ENCODE measurements around the gene ZNF335.
"Not testable (repeated sequence)": the region's sequence is repeated elsewhere in the genome, so short reads cannot be mapped to it uniquely, and the experiment has no call there.

Gene ZNF335

DNA sequence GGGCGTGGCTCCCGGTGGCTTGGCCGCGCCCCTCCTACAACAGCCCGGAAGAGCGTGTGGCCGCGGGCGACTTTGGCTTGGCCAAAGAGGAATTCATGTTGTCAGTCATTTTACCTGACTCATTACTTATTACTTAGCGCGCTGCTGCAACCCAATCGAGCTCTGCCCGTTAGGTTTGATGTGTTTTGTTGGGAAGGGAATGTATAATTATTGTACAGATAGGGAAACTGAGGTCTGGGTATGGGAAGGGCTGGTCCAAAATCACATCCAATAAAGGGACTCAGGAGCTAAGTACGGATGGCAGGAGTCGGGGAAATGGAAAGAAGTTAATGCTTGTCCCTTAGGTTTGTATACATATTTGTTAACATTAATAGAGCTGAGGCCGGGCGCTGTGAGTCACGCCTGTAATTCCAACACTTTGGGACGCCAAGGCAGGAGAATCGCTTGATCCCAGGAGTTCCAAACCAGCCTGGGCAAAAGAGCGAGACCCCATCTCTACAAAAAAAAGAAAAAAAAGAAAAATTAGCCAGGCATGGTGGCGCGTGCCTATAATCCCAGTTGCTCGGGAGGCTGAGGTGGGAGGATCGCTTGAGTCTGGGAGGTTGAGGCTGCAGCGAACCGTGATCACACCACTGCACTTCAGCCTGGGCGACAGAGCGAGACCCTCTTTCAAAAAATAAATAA, 639 bp upstream of the ZNF335 start:
- DNase-seq (ENCODE audit: low read depth in 2 of 2): no peak

DNA sequence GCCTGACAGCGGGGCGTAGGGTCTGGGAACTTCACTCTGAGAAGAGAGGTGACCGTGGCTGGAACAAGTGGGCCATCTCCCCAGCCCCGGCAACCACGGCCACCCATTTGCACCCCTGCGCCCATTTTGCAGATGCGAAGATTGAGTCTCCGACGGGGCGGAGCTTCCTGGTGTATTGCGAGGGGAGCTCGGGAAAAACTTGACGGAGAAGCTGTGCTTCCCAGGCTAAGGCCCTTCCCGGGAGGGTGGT, 653 bp downstream of the ZNF335 start:
- no peak for DNase-seq (ENCODE audit: low read depth in 2 of 2)

DNA sequence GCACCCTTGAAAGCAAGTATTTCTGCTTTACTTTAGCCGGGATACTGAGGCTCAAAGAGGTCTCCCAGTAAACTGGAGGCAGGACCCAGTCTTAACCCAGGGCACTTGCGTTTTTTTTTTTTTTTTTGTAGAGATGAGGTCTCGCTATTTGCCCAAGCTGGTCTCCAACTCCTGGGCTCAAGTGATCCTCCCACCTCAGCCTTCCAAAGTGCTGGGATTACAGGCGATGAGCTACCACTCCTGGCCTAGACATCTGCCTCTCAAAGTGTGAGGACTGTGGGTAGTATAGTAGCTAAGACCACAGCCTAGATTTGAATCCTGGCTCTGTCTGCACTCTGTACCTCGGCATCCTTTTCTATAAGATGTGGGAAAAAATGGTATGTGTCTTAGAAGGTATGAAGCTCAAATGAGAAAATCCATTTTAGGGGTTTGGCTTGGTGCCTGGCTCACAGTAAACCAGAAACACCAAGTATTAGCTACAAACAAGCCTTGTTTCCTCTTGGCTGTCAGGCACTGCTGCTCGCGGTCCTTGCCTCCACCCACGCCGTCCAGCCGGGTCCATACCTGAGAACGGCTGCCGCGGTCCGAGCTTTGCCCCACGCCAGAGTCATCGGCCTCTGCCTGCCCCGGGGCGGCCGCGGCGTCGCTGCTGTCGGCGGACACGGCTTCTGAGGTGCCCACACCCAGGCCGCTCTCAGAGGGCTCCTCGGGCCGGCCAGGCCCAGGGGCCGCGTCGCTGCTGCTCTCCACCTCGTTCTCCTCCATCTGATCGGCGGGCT, 1.2 kb downstream of the ZNF335 start:
- DNase-seq (ENCODE audit: low read depth in 2 of 2): no peak

DNA sequence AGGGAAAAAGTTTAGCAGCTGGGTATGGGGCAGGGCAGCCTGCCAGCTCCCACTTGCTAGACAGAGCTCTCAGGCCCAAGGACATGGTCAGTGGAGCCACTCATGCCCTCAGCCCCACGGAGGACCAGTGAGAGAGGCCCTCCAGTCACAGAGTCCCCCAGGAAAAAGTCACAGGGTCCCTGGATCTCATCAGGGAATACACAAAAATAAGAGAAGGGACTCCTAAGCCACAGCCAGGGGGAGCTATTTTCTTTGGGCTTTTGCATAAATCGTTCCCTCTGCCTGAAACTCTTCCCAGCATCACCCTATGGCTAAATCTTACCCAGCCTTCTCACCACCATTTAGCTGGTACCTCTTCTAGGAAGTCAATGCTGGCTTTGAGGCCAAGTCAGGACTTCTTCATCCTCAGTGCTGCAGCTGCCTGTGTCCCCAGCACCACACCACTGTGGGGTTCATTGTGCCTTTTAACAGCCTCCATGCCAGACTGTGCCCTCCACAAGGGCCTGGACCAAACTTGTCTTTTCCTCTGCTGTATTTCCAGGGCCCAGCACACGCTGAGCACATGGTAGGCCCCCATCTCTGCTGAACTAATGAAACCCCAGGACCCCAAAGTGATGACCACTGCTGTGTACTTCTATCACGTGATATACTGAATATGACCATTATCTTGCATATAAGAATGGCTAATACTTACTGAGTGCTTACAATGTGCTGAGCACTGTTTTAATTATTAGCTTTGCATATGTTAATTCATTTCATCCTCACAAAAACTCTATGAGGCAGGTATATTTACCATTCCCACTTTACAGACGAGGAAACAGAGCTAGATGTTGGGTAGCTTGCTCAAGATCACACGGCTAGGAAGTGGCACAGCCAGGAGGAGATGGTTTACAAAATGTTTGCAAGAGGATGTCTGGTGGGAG, 2.0 kb downstream of the ZNF335 start:
- no peak for DNase-seq (ENCODE audit: low read depth in 2 of 2)

DNA sequence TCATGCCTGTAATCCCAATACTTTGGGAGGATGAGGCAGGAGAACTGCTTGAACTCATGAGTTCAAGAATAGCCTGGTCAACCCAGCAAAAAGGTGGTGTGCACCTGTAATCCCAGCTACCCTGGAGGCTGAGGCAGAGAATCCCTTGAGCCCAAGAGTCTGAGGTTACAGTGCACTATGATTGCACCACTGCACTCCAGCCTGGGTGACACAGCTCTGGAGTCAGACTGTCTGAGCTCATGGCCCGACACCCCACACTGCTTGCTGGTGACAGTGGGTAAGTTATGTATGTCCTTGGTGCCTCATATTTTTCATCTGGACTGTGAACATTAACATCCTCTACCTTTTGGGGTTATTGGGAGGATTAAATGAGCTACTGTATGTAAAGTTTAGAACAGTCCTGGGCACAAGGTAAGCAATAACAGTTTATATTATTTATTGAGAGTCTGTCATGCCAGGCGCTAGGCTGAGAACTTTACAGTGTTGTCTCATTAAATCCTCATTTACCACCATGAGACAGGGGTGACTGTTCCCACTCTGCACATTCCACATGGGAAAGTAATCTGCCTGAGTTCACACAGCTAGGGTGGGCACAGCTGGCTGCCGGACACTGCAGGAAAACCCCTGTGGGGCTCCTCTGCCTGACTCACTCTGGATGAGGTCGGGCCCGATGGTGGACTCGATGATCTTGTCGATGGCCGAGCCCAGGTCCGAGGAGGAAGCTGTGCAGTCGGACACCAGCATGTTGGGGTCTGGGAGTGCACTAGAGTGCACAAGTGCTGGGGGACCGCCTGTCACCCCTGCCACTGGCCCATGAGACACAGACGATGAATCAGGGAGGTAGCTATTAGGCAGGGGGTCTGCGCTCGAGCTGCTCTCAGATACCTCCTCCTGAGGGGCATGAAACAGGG, 2.9 kb downstream of the ZNF335 start:
- DNase-seq (ENCODE audit: low read depth in 2 of 2): no peak

DNA sequence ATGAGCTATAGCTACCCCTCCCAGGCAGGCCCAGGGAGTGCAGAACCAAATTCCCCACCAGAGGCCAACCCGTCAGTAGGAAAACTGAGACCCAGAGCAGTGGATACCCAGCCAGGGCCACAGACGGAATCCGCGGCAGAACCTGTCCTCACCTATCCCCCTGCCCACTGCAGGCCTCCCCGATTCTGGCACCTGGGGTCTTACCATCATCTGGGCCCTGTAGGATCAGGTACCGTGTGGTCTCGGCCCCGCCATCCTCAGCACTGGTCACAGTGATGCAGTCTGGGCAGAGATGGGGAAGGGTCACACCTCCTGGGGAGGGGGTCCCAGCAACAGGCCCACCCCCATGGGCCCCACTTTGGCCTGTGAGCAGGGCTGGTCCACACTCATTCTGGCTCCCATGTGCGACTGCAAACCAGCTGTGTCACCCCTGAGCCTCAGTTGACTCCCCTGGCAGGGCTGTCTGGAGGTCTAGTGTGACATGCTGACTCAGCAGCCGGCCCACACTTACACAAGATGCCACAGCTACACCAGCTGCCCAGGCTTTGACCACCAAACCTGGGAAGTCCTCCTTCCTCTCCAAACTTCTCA, 3.8 kb downstream of the ZNF335 start:
- DNase-seq (ENCODE audit: low read depth in 2 of 2): no peak

DNA sequence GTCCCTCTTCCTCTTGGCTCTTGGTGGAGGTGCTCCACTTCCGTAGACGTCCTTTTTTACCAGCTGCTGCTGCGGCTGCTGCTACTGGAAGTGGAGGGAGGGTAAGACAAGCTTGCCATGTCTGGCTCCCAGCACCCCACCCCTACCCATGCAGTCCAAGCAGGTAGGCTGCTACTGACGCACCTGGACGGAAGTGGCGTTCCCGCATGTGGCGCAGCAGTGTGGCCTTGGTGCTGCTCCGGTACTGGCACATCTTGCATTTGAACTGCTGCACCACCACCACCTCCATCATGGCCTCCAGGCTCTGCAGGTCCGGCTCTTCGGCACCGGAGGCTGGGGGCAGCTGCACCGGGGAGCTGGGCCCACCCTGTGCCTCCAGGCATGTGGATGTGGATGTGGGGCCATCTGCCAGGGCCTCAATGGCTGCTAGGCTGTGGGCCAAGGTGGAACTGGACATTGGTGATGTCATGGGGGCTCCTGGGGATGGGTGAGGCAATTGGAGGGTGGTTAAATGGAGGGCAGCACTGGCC, 4.4 kb downstream of the ZNF335 start:
- no peak for DNase-seq (ENCODE audit: low read depth in 2 of 2)

DNA sequence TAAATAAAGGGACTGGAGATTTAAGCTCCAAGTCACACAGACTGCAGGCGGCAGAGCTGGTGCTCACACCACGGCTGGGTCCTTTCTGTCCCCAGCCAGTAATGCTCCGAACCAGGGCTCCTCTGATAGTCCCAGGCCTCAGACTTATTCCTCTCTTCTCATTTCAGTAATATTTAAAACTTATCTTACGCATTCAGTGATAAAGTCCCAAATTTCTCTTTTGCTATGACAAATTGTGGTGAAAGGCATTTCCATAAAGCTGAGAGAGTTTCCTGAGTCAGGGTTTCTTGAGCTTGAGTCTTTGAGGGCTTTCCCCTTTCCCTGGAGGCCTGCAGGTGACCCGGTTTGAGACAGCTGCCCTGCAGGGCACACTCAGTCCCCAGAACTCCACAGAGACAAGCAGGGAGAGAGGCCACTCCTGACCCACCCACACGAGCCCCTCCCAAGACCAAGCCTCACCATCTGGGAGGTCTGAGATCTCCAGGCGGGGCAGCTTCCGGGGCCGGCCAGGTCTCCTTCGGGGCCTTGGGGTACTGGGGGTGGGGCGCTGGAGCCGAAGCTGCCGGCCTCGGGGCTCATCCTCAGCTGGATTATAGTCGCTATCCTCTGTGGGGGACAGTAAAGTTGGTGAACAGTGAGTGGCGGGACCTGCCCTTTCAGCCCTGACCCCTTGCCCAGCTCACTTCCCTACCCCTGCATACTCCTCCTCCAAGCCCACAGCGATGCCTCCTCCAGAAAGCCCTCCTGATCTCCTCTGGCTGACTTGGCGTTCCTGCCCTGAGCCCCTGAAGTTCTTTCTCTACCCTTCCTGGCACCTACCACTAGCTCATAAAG, 6.6 kb downstream of the ZNF335 start:
- DNase-seq (ENCODE audit: low read depth in 2 of 2): no peak

DNA sequence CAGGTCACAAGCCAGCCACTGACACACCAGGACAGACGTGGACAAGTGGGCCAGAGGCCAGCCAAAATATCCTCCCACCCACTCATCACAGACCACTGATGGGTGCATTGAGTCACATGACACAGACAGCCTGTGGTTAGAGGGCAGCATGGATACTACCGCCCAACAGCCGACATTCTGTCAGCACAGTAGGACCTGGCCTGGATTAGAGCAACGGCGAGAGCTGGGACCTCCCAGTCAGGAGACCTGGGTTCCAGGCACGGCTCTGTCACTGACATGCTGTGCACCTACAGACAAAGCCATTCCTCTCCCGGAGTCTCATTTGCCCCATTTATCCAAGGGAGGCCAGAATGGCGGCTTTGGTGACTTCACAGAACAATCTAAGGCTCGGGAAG, 8.0 kb downstream of the ZNF335 start:
- DNase-seq (ENCODE audit: low read depth in 2 of 2): no peak

DNA sequence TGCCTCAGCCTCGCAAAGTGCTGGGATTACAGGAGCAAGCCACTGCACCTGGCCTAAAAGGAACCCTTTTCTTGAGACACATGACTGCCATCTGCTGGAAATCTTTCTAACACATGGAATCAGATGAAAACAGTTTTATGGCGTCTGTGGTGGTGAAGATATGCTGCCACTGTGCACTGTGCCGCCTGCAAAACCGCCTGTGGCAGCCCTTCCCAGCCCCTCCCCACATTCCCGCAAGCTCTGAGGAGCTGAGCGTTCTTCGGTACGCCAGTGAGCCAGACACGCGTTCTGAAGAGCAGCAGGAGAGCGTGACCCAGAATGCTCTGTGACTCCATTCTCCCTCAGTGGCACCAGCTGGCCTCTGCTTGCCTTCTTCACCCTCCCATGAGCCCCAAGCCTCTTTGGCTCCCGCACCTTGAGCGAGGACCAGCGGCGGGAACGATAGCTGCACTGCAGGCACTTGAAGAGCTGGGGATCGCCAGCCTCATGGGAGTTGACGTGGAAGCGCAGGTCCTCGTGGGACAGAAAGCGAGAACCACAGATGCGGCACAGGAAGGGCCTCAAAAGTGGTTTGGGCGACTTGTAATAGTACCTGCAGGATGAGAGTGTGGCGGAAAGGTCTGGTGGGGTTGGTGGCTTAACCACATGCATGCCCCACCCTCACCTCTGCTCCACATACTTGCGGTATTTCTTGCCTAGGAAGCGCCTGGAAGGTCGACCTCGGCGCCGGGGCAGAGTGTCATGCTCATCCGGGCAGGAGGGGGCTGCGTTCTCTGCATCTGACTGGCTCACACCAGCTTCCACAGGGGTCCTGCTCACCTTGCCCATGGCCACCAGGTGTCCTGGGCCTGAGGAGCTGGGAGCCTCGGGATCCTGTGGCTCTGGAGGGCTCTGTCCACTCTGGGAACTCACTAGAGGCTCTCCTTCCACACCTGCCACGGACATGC, 8.7 kb downstream of the ZNF335 start:
- DNase-seq (ENCODE audit: low read depth in 2 of 2): no peak

DNA sequence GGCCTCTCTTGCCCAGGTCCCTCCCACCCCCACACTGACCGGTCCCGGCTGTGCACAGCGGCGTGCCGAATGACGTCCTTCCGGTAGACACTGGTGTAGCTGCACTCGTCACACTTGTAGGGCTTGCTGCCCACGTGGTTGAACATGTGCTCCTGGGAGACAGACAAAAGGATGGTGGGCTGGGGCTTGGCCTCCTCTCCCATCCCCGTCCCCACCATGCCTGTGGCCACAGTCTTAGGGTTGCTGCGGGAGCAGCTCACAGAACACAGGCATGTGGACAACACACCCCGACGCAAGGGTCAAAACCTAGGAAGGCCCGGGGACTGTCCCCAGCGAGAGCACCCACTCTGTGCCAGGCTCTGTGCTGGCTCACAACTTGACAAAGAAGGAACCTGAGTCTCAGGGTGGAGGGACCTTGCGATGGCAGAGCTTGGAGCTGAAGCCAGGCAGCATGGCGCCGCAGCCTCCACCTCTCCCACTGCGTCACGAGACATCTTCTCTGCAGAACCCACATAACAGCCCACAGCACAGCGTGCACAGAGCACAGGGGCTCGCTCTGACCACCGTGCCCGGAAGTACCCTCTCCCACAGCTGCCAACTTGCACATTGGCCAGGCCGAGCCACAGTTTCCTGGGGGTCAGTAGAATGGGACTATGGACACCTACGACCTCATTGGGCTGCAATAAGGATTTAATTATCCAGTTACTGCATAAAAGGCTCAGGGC, 9.8 kb downstream of the ZNF335 start:
- DNase-seq (ENCODE audit: low read depth in 2 of 2): no peak

DNA sequence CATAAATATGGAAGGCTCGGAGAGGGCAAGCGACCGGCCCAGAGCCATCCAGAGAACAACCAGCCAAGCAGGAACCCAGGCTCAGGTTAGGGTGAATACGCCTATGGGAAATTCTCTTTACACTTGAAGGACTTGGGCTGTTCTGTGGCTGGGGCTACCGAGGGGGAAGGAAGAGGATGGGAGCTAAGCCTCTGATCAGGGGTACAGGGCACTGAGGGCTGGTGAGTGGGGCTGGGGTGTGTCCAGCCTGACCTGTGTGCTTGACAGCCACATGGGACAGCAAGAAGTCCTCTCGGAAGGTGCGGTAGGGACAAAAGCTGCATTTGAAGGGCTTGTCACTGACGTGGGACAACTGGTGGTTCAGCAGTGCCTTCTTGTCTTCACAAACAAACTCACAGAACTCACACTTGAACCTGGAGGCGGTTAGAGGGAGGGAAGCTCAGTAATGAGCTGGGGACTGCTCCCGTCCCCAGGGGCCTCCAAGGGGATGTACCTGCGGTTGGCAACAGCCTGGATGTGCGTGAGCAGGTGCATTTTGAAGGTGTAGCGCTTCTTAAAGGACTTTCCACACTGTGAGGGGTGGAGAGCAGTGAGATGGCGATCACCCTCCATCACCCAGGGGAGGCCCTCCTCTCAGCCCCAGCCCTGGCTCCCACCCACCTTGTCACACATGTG, 11.9 kb downstream of the ZNF335 start:
- no peak for DNase-seq (ENCODE audit: low read depth in 2 of 2)

DNA sequence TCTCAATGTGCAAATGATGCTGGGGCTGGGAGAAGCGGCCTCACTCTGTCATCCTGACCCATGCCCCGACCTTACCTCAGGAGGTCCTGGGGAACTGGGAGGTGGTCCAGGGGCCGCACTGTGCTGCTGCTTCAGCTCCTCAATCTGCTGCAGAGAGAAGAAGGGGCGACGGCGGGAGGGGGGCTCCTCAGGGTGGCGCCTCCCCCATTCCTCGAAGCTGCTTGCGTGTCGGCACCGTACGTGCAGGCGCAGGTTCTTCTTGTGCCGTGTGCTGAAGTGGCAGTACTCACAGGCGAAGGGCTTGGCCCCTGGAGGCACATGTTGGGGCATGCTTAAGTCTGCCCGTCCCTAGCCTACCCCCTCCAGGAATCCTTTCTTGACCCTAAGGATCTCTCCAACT, 12.9 kb downstream of the ZNF335 start:
- DNase-seq (ENCODE audit: low read depth in 2 of 2): no peak

DNA sequence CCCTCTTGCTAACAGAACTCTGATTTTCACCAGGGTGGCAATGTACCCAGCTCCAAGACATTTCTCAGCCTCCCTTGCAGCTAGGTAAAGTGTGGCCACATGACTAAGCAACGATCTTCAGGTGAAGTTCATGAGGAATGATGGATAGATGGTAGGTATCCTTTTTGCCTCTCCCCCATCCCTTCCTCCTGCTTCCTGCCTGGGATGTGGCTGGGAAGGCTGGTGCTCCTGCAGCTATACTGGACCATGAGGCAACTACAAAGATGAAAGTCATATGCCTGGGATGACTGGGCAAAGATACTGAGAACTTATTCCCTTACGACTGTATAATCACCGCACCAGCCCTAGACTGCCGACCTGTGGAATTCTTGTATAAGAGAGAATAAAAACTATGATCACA, 13.4 kb downstream of the ZNF335 start:
- no peak for DNase-seq (ENCODE audit: low read depth in 2 of 2)

DNA sequence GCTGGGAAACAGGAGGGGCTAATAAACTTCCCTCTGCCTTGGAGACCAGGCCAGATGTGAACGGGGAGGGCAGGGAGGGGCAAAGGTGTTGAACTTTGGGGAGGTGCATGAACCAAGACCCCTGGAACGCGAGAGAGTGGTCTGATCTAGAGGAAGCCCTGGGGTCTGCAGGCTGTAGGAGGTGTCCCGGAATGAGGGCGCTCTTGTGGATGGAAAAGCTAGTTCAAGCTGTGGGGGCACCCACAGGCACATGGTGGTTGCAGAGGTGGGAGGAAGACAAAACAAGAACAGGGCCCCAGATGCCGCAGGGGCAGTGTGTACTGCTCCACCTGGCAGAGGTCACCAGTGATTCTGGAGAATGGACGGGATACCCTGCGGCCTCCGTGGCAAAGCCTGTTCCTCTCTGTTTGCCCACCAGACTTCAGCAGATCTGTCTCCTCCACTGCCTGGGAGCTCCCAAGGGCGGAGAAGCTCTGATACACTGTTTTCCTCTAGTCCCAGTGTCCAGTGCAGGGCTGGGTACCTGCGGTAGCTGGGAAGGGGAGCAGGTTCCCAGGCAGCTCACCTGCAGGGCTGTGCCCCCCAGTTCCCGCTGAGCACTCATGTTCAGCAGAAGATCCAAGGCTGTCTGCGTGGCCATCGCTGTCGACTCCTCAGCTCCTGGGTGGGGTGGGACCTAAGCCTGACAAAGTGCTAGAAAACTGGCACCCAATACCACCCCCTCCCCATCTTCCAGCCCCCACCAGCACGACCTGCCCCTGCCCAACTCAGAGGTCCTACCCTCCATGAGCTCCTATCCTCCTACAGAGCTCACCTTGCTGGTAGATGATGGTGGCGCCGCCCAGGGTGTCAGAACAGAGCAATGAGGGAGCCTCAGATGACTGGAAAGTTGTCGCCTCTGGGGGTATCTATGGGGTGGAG, 14.7 kb downstream of the ZNF335 start:
- no peak for DNase-seq (ENCODE audit: low read depth in 2 of 2)

DNA sequence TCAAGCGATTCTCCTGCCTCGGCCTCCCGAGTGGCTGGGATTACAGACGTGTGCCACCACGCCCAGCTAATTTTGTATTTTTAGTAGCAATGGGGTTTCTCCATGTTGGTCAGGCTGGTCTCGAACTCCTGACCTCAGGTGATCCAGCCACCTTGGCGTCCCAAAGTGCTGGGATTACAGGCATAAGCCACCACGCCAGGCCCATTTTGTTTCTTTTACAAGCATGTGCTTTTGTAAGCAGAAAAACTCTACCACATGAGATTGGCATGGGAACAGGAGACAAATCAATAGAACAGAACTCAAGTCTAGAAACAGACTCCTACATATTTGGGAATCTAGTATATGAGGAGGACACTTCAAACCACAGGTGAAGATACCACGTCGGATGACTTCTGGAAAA, 15.7 kb downstream of the ZNF335 start:
- not testable (repeated sequence) for DNase-seq (ENCODE audit: low read depth in 2 of 2)

DNA sequence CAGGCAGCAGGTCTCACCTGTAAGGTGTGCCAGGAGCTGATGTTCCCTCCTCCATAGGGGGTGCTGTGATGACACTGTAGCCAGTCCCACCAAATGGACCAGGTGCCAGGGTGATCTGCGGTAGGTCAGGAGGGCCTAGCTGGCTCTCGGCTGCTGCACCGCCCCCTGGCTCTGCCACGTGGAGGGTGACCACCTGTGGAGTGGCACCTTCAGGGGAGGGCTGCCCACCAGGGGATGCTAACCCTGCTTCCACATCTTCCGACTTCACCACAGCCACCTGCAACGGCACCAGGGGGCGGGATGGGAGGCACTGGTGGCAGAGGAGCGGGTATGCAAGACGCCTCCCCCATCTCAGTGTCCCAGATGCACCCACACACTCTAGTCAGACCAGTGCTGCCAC, 18.3 kb downstream of the ZNF335 start:
- DNase-seq (ENCODE audit: low read depth in 2 of 2): no peak
